Skin epidermis (tissue), 12 donors: Measurements from ENCODE around the gene IQGAP2.
A peak's percentile ranks its signal among the peaks of the same experiment; 100 is the strongest.
"Not testable (repeated sequence)": the region's sequence is repeated elsewhere in the genome, so short reads cannot be mapped to it uniquely, and the experiment has no call there.

Experiments
- H3K27ac ChIP-seq, 21 experiments: fragments of 200-600 bp; sonication (generic) in 11 of 21; one replicate each; pipeline ENCODE4 v1.5.0; 2020; ENCODE audit warnings: mild to moderate bottlenecking in 3 of 21, inconsistent platforms in 2 of 21, moderate library complexity in 2 of 21
- H3K4me3 ChIP-seq, 7 experiments: fragments of 200-600 bp; sonication (generic) in 2 of 7; one replicate each; pipeline ENCODE4 v1.5.0; 2020; ENCODE audit warnings: inconsistent platforms in 2 of 7, mild to moderate bottlenecking in 2 of 7, moderate library complexity in 1 of 7

The IQGAP2 gene

GRCh38 chr5:76583163-76584047, 180.3 kb downstream of the IQGAP2 start:
- no peak overlapping the region for H3K4me3 ChIP-seq
- H3K27ac ChIP-seq: no peak overlapping the region

DNA sequence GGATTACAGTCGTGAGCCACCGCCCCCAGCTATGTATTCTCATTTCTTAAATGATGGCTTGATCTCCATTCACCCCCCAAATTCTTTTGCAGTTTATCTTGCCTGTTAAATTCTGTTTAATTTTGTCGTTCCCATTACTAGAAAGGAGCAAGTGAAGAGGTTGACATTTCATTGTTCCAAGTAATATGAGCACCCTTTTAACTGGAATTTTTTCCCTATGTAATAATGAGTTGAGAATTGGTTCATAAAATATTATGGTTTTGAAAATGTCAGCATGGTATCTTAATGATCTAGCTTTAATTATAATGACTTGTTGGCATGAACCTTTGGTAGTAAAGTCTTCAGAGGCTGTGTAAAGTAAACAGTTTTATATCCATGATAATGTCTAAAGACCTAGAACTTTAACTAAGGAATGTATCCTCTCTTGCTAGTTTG, 182.7 kb downstream of the IQGAP2 start:
- no peak overlapping the region for H3K4me3 ChIP-seq
- no peak overlapping the region for H3K27ac ChIP-seq

GRCh38 chr5:76586531-76586930, 183.4 kb downstream of the IQGAP2 start:
- Histone ChIP-seq H3K4me3 (no peak overlapping the region), H3K27ac (no peak overlapping the region)

DNA sequence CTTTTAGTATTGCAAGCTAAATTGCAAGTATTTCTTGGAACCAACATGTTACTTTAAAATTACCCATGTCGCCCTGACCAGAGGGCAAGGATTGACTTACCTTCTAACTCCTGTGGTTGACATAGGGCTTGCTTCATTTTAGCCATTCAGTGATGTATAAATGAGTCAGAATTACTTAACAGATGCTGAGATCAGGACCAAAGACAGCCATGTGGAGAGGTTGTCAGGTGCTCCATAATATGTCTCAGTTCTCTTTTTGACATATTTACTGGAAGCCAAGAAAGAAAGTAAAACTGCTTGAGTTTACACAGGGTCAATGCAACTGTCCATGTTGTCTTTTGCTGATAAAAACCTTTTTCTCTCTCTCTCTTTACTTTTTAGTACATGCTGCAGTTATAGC, 186.9 kb downstream of the IQGAP2 start:
- H3K4me3 ChIP-seq: no peak overlapping the region
- no peak overlapping the region for H3K27ac ChIP-seq

DNA sequence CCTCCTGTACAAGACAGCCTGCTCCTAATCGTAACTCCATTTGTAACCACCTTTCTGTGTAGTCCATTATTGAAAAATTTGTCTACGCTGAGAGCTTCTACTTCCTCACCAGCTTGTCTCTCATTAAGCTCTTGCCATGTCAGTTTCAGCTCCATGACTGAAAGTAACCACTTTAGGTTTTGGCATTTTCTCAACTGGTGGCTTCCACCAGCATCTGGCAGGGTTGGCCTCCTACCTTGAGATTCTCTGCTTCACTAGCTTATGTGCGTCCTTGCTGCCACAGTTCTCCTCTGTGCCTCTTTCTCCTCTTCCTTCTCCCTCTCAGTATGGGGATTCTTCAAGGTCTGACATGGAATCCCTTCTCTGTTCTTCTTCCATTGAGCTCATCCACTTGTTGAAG, 188.3 kb downstream of the IQGAP2 start:
- no peak overlapping the region for H3K4me3 ChIP-seq
- H3K27ac ChIP-seq: no peak overlapping the region

DNA sequence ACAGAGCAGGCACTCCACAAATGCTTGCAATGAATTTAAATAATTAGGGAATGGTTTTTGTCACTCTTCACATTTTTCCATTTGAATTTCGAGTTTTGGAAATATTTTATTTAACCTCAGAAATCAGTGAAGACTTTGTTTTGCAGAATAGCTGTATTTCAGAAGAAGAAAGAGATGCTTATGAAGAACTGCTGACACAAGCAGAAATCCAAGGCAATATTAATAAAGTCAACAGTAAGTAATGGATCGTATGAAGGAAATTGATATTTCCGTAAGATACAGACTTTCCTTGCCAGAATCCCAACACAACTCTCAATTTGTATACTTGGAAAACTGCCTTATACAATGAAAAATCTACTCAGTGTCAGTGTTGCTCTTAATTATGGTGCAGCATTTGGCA, 189.6 kb downstream of the IQGAP2 start:
- no peak overlapping the region for H3K27ac ChIP-seq
- no peak overlapping the region for H3K4me3 ChIP-seq

GRCh38 chr5:76594107-76594506, 191.0 kb downstream of the IQGAP2 start:
- H3K27ac ChIP-seq: no peak overlapping the region
- H3K4me3 ChIP-seq: no peak overlapping the region

- Histone ChIP-seq H3K4me3 (no peak overlapping the region), H3K27ac (no peak overlapping the region)
These were observed 192.8 kb downstream of the IQGAP2 start for GRCh38 chr5:76595755-76596481.

- Histone ChIP-seq H3K27ac (no peak overlapping the region), H3K4me3 (no peak overlapping the region)
These were observed 195.4 kb downstream of the IQGAP2 start for GRCh38 chr5:76598531-76598930.

- H3K4me3 ChIP-seq: no peak overlapping the region
- H3K27ac ChIP-seq: no peak overlapping the region
These were observed 197.6 kb downstream of the IQGAP2 start for GRCh38 chr5:76600716-76601115.

DNA sequence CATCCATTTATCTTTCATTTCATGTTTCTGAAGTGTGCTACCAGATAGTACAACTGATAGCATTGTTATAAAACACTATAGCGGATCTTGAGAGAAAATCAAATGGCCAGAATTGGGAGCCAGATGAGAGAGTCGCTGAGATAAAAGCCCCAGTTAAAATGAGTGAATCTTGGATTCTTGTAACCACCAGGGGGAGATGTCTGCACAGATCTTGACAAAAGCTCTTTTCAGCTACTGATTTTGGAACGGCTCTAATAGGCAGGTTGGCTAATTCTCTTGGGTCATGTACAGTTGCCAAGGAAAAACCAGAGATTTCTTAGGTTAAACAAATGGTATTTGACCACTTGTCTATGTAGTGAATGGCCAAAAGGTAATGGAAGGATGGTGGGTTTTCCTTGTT, 198.4 kb downstream of the IQGAP2 start:
- no peak overlapping the region for H3K27ac ChIP-seq
- no peak overlapping the region for H3K4me3 ChIP-seq

GRCh38 chr5:76602094-76602726, 199.1 kb downstream of the IQGAP2 start:
- no peak overlapping the region for H3K4me3 ChIP-seq
- no peak overlapping the region for H3K27ac ChIP-seq

- not testable (repeated sequence) for H3K27ac ChIP-seq, H3K4me3 ChIP-seq
These were observed 200.9 kb downstream of the IQGAP2 start for GRCh38 chr5:76603991-76604390.

DNA sequence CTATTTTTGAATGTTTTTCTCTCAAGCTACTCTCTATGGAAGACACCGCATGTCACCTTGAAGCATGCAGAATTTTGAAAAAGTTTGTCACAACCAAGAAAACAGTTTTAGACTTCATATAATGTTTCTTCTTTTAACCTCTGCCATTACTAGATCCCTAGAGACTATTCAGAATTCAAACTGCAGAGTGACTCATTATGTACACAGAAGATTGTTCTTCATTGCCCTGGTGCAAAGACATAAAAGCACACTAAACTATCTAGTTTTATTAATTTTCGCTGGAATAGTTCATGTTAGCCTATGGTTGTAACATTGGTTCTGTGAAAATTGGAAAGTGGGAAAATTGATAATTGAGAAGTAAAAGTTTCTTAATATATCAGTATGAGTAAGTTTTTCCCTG, 201.8 kb downstream of the IQGAP2 start:
- Histone ChIP-seq H3K27ac (no peak overlapping the region), H3K4me3 (no peak overlapping the region)

- H3K27ac ChIP-seq: peak overlapping the region in 7 of 21 experiments; percentile 11 to 72 (median 44)
- H3K4me3 ChIP-seq: no peak overlapping the region
These were observed 203.6 kb downstream of the IQGAP2 start for GRCh38 chr5:76606701-76607100.

DNA sequence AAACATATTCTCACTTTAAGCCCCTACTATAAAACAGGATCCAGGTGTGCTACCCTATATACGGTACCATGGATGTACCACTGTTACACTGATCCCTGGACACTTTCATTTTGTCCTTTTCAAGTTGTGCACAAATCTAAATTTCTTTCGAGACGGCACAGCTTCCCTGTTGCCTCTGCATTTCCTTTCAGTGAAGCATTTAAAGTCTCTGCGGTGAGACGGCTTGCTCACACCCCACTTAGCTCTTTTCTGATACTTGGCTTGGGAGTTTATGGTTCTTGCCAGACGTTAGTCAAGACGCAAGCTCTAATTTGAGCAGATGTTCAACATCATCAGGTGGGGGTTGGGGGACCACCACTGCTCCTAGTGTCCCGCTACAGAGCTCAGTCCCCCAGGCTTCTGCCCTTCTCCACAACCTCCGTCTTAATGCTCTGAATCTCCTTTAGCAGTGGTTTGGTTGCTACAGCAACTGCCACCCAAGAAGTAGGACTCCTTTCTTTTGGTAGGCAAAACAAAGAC, 204.3 kb downstream of the IQGAP2 start:
- H3K27ac ChIP-seq: peak overlapping the region in 9 of 21 experiments; percentile 9 to 72 (median 41)
- no peak overlapping the region for H3K4me3 ChIP-seq

DNA sequence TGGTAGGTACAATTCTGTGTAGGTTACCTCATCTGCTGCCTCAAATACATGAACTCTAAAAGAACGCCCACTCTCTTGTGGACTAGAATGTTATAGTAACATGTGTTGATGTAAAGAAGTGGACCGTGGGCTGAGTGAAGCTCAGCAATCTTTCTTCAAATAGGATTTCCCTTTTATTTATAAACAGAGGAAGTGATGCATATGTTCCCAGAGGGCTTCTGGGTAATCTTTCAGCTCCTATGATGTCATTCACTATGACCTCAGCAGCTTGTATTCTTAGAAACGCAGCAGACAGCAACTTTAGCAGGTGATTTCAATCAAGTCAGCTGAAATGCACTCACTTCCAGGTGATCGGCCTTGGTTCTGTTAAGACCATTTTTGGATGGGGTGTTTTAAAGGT, 205.7 kb downstream of the IQGAP2 start:
- Histone ChIP-seq H3K27ac (no peak overlapping the region), H3K4me3 (no peak overlapping the region)

GRCh38 chr5:76610196-76610595, 207.1 kb downstream of the IQGAP2 start:
- H3K27ac ChIP-seq: no peak overlapping the region
- no peak overlapping the region for H3K4me3 ChIP-seq

DNA sequence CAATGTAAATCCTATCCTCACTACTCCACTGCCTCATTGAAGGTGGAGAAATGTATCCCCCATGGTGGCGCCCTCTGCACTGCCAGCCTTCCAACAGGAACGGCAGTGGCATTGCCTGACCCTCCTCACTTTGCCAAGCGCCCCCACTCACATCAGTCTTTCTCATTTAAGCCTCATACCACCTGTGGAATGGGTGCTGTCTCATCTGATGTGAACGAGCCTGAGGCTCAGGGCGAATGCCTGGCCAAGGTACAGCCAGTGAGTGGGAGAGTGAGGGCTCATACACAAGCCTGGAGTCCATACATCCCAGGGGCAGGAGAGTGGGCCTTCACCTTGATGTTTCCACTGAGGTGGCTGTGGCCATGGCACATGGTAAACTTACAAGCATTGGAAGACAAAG, 209.9 kb downstream of the IQGAP2 start:
- H3K4me3 ChIP-seq: no peak overlapping the region

DNA sequence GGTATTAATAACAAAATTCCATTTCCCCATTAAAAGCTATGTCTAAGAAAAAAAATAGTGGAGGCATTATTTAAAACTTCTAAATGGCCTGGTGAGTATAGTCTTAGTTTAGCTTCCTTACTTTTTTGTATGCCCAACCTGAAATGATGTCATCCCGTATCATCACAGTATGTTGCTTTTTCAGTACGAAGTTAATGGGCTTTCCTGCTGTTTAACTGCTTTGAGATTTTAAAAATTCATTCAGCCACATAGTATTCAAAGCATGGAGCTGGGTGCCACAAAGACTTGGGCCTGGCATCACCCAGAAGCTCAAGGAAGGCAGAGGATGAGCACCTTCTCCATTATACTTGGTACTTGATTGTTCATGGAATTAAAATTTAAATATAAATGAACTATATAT, 212.7 kb downstream of the IQGAP2 start:
- Histone ChIP-seq H3K4me3 (no peak overlapping the region), H3K27ac (no peak overlapping the region)

More for the DNA sequence above, 209.9 kb downstream of the IQGAP2 start:
- H3K27ac ChIP-seq: no peak overlapping the region
